Measurements from ENCODE around the gene TBC1D4. TPM values are rescaled to one million over a fixed set of nuclear protein-coding genes. Genes with fewer than 3 reads are reported as not detected.

Gene TBC1D4
- total RNA-seq, 4 donors from 2014 or later = 49.9 to 279 (median 211) TPM

- Histone ChIP-seq H3K4me1 (peaks cover 89 to 91% of the 10 kb centered on the region in 2 donors), H3K27me3 (no peaks in the 10 kb centered on the region), H3K36me3 (no peaks in the 10 kb centered on the region), H3K4me3 (no peak overlapping the region), H3K27ac (peak overlapping the region; percentile 85 to 98 (median 92)), H3K9me3 (no peaks in the 10 kb centered on the region)
- ATAC-seq (no peak), DNase-seq (no peak)
- TF ChIP-seq POLR2A (IDR thresholded peaks at IDR 0.05) = no peak
- no peak for TF ChIP-seq CTCF (IDR thresholded peaks at IDR 0.05 in 4 of 5, conservative IDR thresholded peaks at IDR 0.05 in 1 of 5)
- in situ Hi-C loops (cut with MboI; ENCODE audit: low sequenced_read_pairs in 4 of 4) (no loop called here), intact Hi-C loops (cut with DNase I; ENCODE audit: low total_unique reads) (no loop called here)
Observed at GRCh38 chr13:75461314-75461713, 20.7 kb downstream of the TBC1D4 start.

- TF ChIP-seq CTCF (IDR thresholded peaks at IDR 0.05 in 4 of 5, conservative IDR thresholded peaks at IDR 0.05 in 1 of 5) = no peak
- no peak for TF ChIP-seq POLR2A (IDR thresholded peaks at IDR 0.05)
Observed at GRCh38 chr13:75460644-75461043, 21.3 kb downstream of the TBC1D4 start.

GRCh38 chr13:75458696-75459422 lies 23.1 kb downstream of the TBC1D4 start:
- peak; percentile 84 for DNase-seq
- Histone ChIP-seq H3K4me3 (peak overlapping the region in 3 of 4 donors; percentile 4 to 20 (median 11)), H3K4me1 (peaks cover 84 to 91% of the 10 kb centered on the region in 2 donors), H3K27ac (peak overlapping the region; percentile 85 to 98 (median 92)), H3K9me3 (no peaks in the 10 kb centered on the region), H3K27me3 (no peaks in the 10 kb centered on the region), H3K36me3 (no peaks in the 10 kb centered on the region)
- TF ChIP-seq CTCF (IDR thresholded peaks at IDR 0.05 in 4 of 5, conservative IDR thresholded peaks at IDR 0.05 in 1 of 5) = no peak
- TF ChIP-seq POLR2A (IDR thresholded peaks at IDR 0.05) = no peak
- ATAC-seq = peak; percentile 84 to 95
- intact Hi-C loops (cut with DNase I; ENCODE audit: low total_unique reads) (loop anchor here (10.0 kb wide), 1 partner anchor 306 kb away; no protein-coding TSS in a partner anchor), in situ Hi-C loops (cut with MboI; ENCODE audit: low sequenced_read_pairs in 4 of 4) (no loop called here)

More at GRCh38 chr13:75460644-75461043, 21.3 kb downstream of the TBC1D4 start:
- Histone ChIP-seq H3K36me3 (no peaks in the 10 kb centered on the region), H3K4me3 (no peak overlapping the region), H3K27ac (peak overlapping the region; percentile 85 to 98 (median 92)), H3K27me3 (no peaks in the 10 kb centered on the region), H3K4me1 (peaks cover 88 to 91% of the 10 kb centered on the region in 2 donors), H3K9me3 (no peaks in the 10 kb centered on the region)
- intact Hi-C loops (cut with DNase I; ENCODE audit: low total_unique reads) (no loop called here), in situ Hi-C loops (cut with MboI; ENCODE audit: low sequenced_read_pairs in 4 of 4) (no loop called here)
- ATAC-seq = no peak
- no peak for DNase-seq

- intact Hi-C loops (cut with DNase I; ENCODE audit: low total_unique reads) = loop anchor here (10.0 kb wide), 1 partner anchor 309 kb away; no protein-coding TSS in a partner anchor
- ATAC-seq (peak in 1 of 2 donors; percentile 38), DNase-seq (no peak)
- Histone ChIP-seq H3K27ac (peak overlapping the region; percentile 85 to 98 (median 92)), H3K4me1 (peaks cover 71 to 79% of the 10 kb centered on the region in 2 donors), H3K27me3 (no peaks in the 10 kb centered on the region), H3K4me3 (no peak overlapping the region), H3K36me3 (no peaks in the 10 kb centered on the region), H3K9me3 (no peaks in the 10 kb centered on the region)
- TF ChIP-seq CTCF (IDR thresholded peaks at IDR 0.05 in 4 of 5, conservative IDR thresholded peaks at IDR 0.05 in 1 of 5) = no peak
- no peak for TF ChIP-seq POLR2A (IDR thresholded peaks at IDR 0.05)
- in situ Hi-C loops (cut with MboI; ENCODE audit: low sequenced_read_pairs in 4 of 4) = no loop called here
Observed at GRCh38 chr13:75455962-75456361, 26.0 kb downstream of the TBC1D4 start.
